ENCODE data around the gene LRRC66. TPM values are rescaled to one million over a fixed set of nuclear protein-coding genes. Genes with fewer than 3 reads are reported as not detected.

LRRC66 gene
- polyA plus RNA-seq, 1 donor from 2014 or later: 0.45 TPM

GRCh38 chr4:51958199-51958968 is 61.8 kb downstream of the LRRC66 start:
- no peaks in the 10 kb centered on the region for H3F3A ChIP-seq (ENCODE audit: insufficient read depth, low read length, poor library complexity, severe bottlenecking)
- H3K9me3 ChIP-seq (ENCODE audit: low read length): no peaks in the 10 kb centered on the region
- H3K4me2 ChIP-seq (ENCODE audit: low read length): no peak overlapping the region

More at GRCh38 chr4:51958199-51958968, 61.8 kb downstream of the LRRC66 start:
- no peaks in the 10 kb centered on the region for H3K36me3 ChIP-seq (ENCODE audit: insufficient read depth, low read length)
- no peaks in the 10 kb centered on the region for H3K9me2 ChIP-seq (ENCODE audit: insufficient read depth, low read length)
- H3K79me2 ChIP-seq (replicated peaks; ENCODE audit: insufficient read depth, low read length): no peaks in the 10 kb centered on the region
- TF ChIP-seq CTCF (IDR thresholded peaks at IDR 0.05; ENCODE audit: poor library complexity, severe bottlenecking): no peak
- no peak for TF ChIP-seq EZH2 (IDR thresholded peaks at IDR 0.05; ENCODE audit: borderline replicate concordance, insufficient read depth, low read length, poor library complexity, severe bottlenecking)
- no peak for TF ChIP-seq POLR2AphosphoS5 (IDR thresholded peaks at IDR 0.05)
- TF ChIP-seq MXI1 (conservative IDR thresholded peaks at IDR 0.05; ENCODE audit: poor library complexity, severe bottlenecking): no peak
- no peak for TF ChIP-seq TAF1 (IDR thresholded peaks at IDR 0.05; ENCODE audit: low read depth)
- TF ChIP-seq REST (IDR thresholded peaks at IDR 0.05; ENCODE audit: borderline replicate concordance): no peak
- no peak for TF ChIP-seq EP300 (conservative IDR thresholded peaks at IDR 0.05; ENCODE audit: poor library complexity, severe bottlenecking)
- TF ChIP-seq SMC3 (conservative IDR thresholded peaks at IDR 0.05; ENCODE audit: poor library complexity): no peak
- TF ChIP-seq RAD21 (conservative IDR thresholded peaks at IDR 0.05): no peak
- H3K27me3 ChIP-seq (ENCODE audit: insufficient read depth, low read depth, low read length): no peaks in the 10 kb centered on the region
- no peak overlapping the region for H2AFZ ChIP-seq (ENCODE audit: low read depth, low read length)
- H3K4me3 ChIP-seq (ENCODE audit: low read length): no peak overlapping the region
- no peaks in the 10 kb centered on the region for H4K20me1 ChIP-seq (ENCODE audit: insufficient read depth)
- H3K27ac ChIP-seq (ENCODE audit: low read length): no peak overlapping the region
- no peak overlapping the region for H3K9ac ChIP-seq (ENCODE audit: low read length)

Small RNA genes within 50 kb of the gene (small RNA-seq; reads per million reads assigned to genes)
- 0 reads per million in 3 experiments for gene AC104784.1

Other genes starting within 250 kb of the LRRC66 start
- 107 and 130 TPM in 2 replicates for gene DCUN1D4, start 177.2 kb downstream of the LRRC66 start, polyA plus RNA-seq
- gene SGCB, start 17.9 kb upstream of the LRRC66 start, polyA plus RNA-seq: 20.6 and 24.5 TPM in 2 replicates
- gene SPATA18, start 30.9 kb upstream of the LRRC66 start, polyA plus RNA-seq: 0.09 and 0.16 TPM in 2 replicates